Smooth muscle cell (in vitro differentiated cells): Measurements from ENCODE around the gene C8G. TPM values are rescaled to one million over a fixed set of nuclear protein-coding genes. Genes with fewer than 3 reads are reported as not detected.

Experiments used
- DNase-seq: peaks from one replicate; lab custom pipeline; 2025; ENCODE audit not compliant: unreplicated experiment; lab: John Stamatoyannopoulos, UW
- H2AFZ ChIP-seq: fragments of 200-600 bp; sonication (generic); 2 replicates; pipeline ENCODE4 v1.6.0; 2016; ENCODE audit warnings: antibody characterized with exemption, low read depth, mild to moderate bottlenecking
- H3F3A ChIP-seq: fragments of 200-600 bp; sonication (generic); 2 replicates; pipeline ENCODE4 v1.6.0; 2017; ENCODE audit warnings: antibody characterized with exemption, low read depth
- H3K27ac ChIP-seq: fragments of 200-600 bp; sonication (generic); 2 replicates; pipeline ENCODE4 v1.5.1; 2016; ENCODE audit warnings: low read depth, mild to moderate bottlenecking
- H3K27me3 ChIP-seq: fragments of 200-600 bp; sonication (generic); 2 replicates; pipeline ENCODE4 v1.6.1; 2016; ENCODE audit warnings: low read depth, mild to moderate bottlenecking
- H3K36me3 ChIP-seq: fragments of 200-600 bp; sonication (generic); 2 replicates; pipeline ENCODE4 v1.5.1; 2016; ENCODE audit warnings: low read depth
- H3K4me1 ChIP-seq: fragments of 200-600 bp; sonication (generic); 2 replicates; pipeline ENCODE4 v1.5.1; 2016; ENCODE audit warnings: low read depth
- H3K4me2 ChIP-seq: fragments of 200-600 bp; sonication (generic); 2 replicates; pipeline ENCODE4 v1.6.0; 2016; ENCODE audit warnings: mild to moderate bottlenecking
- H3K4me3 ChIP-seq: fragments of 200-600 bp; sonication (generic); 2 replicates; pipeline ENCODE4 v1.5.1; 2016; ENCODE audit warnings: mild to moderate bottlenecking
- H3K79me2 ChIP-seq: fragments of 200-600 bp; sonication (generic); 2 replicates; pipeline ENCODE4 v1.6.0; 2016; ENCODE audit warnings: low read depth, mild to moderate bottlenecking
- H3K9ac ChIP-seq: fragments of 200-600 bp; sonication (generic); 2 replicates; pipeline ENCODE4 v1.6.0; 2016; ENCODE audit warnings: low read depth
- H3K9me3 ChIP-seq: fragments of 200-600 bp; sonication (generic); replicated peaks from 2 replicates; pipeline ENCODE4 v1.5.1; 2016; ENCODE audit warnings: low read depth
- H4K20me1 ChIP-seq: fragments of 200-600 bp; sonication (generic); 2 replicates; pipeline ENCODE4 v1.6.0; 2016; ENCODE audit warnings: low read depth
- WGBS: methylation state at CpG from one replicate; pipeline ENCODE4 v1.1.7; 2016; ENCODE audit warnings: low lambda C conversion rate; 5-methylcytosine and 5-hydroxymethylcytosine counted together
- polyA plus RNA-seq: library from polyadenylated mRNA; unstranded; fragments of >200 nt; fragmentation: Nextera tagmentation; extraction: Ambion mirVana; gene quantifications from 2 replicates; pipeline ENCODE4 v1.2.1, GENCODE V29; 2016
- total RNA-seq: library from RNA; depleted of rRNA; stranded (reverse); fragments of >200 nt; gene quantifications from 2 replicates; pipeline ENCODE4 v1.2.3, GENCODE V29; 2014
- TF ChIP-seq, protein P1 (sequence below): fragments of 200-600 bp; sonication (generic); IDR thresholded peaks from 2 replicates; pipeline ENCODE4 v1.5.1; 2017; ENCODE audit warnings: borderline replicate concordance, mild to moderate bottlenecking, antibody characterized with exemption; ENCODE audit not compliant: insufficient read depth, poor library complexity, severe bottlenecking

The C8G gene
- total and polyA plus RNA-seq, 2 experiments from 2014 or later: 1.4 TPM; not detected in 1

DNA sequence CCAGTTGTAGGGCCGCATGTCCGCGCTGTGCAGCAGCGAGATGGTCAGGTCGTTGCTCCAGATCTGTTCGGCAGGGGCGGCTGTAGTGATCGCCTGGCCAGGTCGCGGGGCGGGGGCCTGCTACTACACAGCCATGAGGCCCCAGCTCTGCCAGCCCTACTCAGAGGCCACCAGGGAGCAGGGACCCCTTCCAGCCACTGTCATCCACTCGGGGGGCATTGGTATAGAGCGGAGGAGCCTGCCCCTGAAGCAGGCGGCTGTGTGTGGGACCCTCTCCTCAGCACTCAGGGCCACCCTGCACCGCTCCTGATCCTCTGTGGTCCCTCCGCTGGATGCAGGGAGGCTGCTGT is 2.2 kb upstream of the C8G start:
- Histone ChIP-seq H4K20me1 (peaks cover 19% of the 10 kb centered on the region), H3K36me3 (no peaks in the 10 kb centered on the region), H3K79me2 (peaks cover 21% of the 10 kb centered on the region), H3K4me3 (peak overlapping the region; percentile 93), H2AFZ (no peak overlapping the region), H3K27me3 (no peaks in the 10 kb centered on the region), H3K9me3 (no peaks in the 10 kb centered on the region), H3K4me2 (peak overlapping the region; percentile 98), H3K27ac (no peak overlapping the region), H3K4me1 (no peaks in the 10 kb centered on the region), H3F3A (no peaks in the 10 kb centered on the region), H3K9ac (no peak overlapping the region)
- DNase-seq: no peak
- TF ChIP-seq, protein P1, sequence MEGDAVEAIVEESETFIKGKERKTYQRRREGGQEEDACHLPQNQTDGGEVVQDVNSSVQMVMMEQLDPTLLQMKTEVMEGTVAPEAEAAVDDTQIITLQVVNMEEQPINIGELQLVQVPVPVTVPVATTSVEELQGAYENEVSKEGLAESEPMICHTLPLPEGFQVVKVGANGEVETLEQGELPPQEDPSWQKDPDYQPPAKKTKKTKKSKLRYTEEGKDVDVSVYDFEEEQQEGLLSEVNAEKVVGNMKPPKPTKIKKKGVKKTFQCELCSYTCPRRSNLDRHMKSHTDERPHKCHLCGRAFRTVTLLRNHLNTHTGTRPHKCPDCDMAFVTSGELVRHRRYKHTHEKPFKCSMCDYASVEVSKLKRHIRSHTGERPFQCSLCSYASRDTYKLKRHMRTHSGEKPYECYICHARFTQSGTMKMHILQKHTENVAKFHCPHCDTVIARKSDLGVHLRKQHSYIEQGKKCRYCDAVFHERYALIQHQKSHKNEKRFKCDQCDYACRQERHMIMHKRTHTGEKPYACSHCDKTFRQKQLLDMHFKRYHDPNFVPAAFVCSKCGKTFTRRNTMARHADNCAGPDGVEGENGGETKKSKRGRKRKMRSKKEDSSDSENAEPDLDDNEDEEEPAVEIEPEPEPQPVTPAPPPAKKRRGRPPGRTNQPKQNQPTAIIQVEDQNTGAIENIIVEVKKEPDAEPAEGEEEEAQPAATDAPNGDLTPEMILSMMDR: no peak
- WGBS: 95% methylated on average over 16 of the region's 16 CpGs

DNA sequence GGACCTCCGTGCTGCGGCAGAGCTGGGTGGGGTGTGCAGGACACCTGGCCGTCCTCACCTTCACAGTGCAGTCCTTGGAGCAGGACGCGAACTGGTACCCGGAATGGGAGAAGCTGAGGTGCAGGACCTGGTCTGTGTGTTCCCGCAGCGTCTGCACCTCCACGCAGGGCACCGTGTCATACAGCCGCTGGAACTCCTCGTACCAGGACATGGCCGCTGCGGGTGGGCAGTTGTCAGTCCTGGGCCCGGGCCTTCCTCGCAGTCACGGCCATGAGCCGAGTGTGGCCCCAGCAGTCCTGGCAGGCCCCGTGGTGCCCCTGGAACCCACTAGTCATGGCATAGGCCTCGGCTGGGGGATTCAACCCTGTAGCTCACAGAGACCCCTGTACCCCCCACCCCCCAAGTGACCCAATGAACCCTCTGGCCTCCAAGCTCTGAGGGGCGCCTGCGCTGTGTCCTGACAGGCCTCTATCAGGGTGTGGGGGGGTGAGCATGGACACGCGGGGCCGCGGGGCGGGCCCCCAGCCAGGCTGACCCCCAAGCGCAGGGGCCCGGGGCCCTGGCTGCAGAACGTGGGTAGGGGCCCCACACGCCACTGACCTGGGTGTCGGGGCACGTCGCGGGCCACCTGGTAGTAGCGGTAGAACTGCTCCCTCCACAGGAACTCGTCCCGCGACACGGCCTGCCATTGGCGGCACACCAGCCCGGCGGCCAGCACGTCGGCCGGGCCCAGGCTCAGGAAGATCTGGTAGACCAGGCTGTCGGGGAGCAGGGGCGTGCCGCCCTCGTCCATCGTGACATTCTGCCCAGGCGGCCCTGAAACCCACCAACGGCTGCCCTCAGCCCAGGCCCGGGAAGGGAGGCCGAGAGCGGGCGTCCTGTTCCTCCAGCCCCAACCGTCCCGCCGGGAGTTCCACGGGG is 1.5 kb upstream of the C8G start:
- 34% methylated on average over 55 of the region's 61 CpGs for WGBS
- no peak overlapping the region for H2AFZ ChIP-seq

DNA sequence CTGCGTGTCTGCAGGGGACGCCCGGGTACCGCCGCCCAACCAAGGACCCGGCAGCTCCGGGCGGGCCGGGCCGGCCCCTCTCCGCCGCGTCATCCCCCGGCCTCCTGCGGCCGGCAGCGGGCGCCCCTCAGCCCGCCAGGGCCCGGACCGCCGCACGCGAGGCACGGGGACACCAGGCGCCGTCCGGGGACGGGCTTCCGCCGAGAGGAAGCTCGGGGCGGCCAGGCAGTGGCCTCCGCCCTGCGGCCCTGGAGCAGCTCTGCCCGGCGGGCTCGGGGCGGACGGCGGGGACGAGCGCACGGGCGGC is 878 bp upstream of the C8G start:
- Histone ChIP-seq H3F3A (no peaks in the 10 kb centered on the region), H3K9ac (peak overlapping the region; percentile 89), H3K27me3 (no peaks in the 10 kb centered on the region), H3K4me3 (peak overlapping the region; percentile 93), H3K79me2 (peaks cover 21% of the 10 kb centered on the region), H3K27ac (peak overlapping the region; percentile 82), H4K20me1 (peaks cover 19% of the 10 kb centered on the region), H3K4me1 (no peaks in the 10 kb centered on the region), H3K9me3 (no peaks in the 10 kb centered on the region), H3K36me3 (no peaks in the 10 kb centered on the region), H2AFZ (no peak overlapping the region), H3K4me2 (peak overlapping the region; percentile 98)
- peak; percentile 68 for DNase-seq
- WGBS: under 1% methylated on average over 26 of the region's 45 CpGs
- TF ChIP-seq, protein P1: no peak

More for the DNA sequence above, 1.5 kb upstream of the C8G start:
- H3K79me2 ChIP-seq: peaks cover 21% of the 10 kb centered on the region
- no peaks in the 10 kb centered on the region for H3K36me3 ChIP-seq
- H3F3A ChIP-seq: no peaks in the 10 kb centered on the region
- peak overlapping the region; percentile 82 for H3K27ac ChIP-seq
- H3K4me3 ChIP-seq: peak overlapping the region; percentile 93
- H3K9me3 ChIP-seq: no peaks in the 10 kb centered on the region
- H4K20me1 ChIP-seq: peaks cover 19% of the 10 kb centered on the region
- no peak for DNase-seq
- no peaks in the 10 kb centered on the region for H3K27me3 ChIP-seq
- no peaks in the 10 kb centered on the region for H3K4me1 ChIP-seq
- peak overlapping the region; percentile 98 for H3K4me2 ChIP-seq
- TF ChIP-seq, protein P1: no peak
- peak overlapping the region; percentile 89 for H3K9ac ChIP-seq
